Brain microvascular endothelial cell (primary cell): ENCODE measurements around the gene CRTAC1.

Source experiments
- DNase-seq: peaks from one replicate; pipeline ENCODE4 v3.0.0-alpha.2; 2020
- H3K27ac ChIP-seq: fragments of 250-450 bp; sonication (Bioruptor Pico); 2 replicates; pipeline ENCODE4 v1.5.1; 2020; ENCODE audit warnings: mild to moderate bottlenecking, moderate library complexity
- H3K27me3 ChIP-seq: fragments of 250-450 bp; sonication (Bioruptor Pico); replicated peaks from 2 replicates; pipeline ENCODE4 v1.5.1; 2020; ENCODE audit warnings: mild to moderate bottlenecking
- H3K36me3 ChIP-seq: fragments of 250-450 bp; sonication (Bioruptor Pico); replicated peaks from 2 replicates; pipeline ENCODE4 v1.5.1; 2020; ENCODE audit warnings: mild to moderate bottlenecking
- H3K4me3 ChIP-seq: 2 replicates; pipeline ENCODE4 v1.5.1; 2011; ENCODE audit warnings: low read depth, mild to moderate bottlenecking, control low read depth, low read length, moderate library complexity
- in situ Hi-C: cut with HindIII; loops from 2 replicates; pipeline ENCODE4 v1.10.0; 2017; ENCODE audit warnings: low sequenced_read_pairs, low pct_ligation_motif_present
- TF ChIP-seq, protein P1 (sequence below): IDR thresholded peaks from 2 replicates; pipeline ENCODE4 v1.5.1; 2011; ENCODE audit warnings: low read depth, mild to moderate bottlenecking, moderate library complexity, low read length, control low read depth, inconsistent platforms; ENCODE audit errors: missing control alignments

The CRTAC1 gene

GRCh38 chr10:97820096-97820704 lies 210.2 kb downstream of the CRTAC1 start:
- H3K4me3 ChIP-seq = no peak overlapping the region
- DNase-seq = no peak
- no peaks in the 10 kb centered on the region for H3K36me3 ChIP-seq
- peaks cover 8% of the 10 kb centered on the region for H3K27me3 ChIP-seq
- no peak overlapping the region for H3K27ac ChIP-seq
- TF ChIP-seq, protein P1, sequence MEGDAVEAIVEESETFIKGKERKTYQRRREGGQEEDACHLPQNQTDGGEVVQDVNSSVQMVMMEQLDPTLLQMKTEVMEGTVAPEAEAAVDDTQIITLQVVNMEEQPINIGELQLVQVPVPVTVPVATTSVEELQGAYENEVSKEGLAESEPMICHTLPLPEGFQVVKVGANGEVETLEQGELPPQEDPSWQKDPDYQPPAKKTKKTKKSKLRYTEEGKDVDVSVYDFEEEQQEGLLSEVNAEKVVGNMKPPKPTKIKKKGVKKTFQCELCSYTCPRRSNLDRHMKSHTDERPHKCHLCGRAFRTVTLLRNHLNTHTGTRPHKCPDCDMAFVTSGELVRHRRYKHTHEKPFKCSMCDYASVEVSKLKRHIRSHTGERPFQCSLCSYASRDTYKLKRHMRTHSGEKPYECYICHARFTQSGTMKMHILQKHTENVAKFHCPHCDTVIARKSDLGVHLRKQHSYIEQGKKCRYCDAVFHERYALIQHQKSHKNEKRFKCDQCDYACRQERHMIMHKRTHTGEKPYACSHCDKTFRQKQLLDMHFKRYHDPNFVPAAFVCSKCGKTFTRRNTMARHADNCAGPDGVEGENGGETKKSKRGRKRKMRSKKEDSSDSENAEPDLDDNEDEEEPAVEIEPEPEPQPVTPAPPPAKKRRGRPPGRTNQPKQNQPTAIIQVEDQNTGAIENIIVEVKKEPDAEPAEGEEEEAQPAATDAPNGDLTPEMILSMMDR = no peak
- in situ Hi-C loops = no loop called here

- in situ Hi-C loops = no loop called here
- TF ChIP-seq, protein P1 = no peak
- no peaks in the 10 kb centered on the region for H3K36me3 ChIP-seq
- H3K27ac ChIP-seq = no peak overlapping the region
- no peak overlapping the region for H3K4me3 ChIP-seq
- H3K27me3 ChIP-seq = peaks cover 8% of the 10 kb centered on the region
- no peak for DNase-seq
Measured at GRCh38 chr10:97818572-97818971, 211.8 kb downstream of the CRTAC1 start.

- Histone ChIP-seq H3K4me3 (no peak overlapping the region), H3K27ac (no peak overlapping the region), H3K36me3 (no peaks in the 10 kb centered on the region), H3K27me3 (peaks cover 8% of the 10 kb centered on the region)
- no peak for DNase-seq
- in situ Hi-C loops = no loop called here
- TF ChIP-seq, protein P1 = no peak
Measured at GRCh38 chr10:97816609-97817008, 213.8 kb downstream of the CRTAC1 start.
